HG02623 (cell line): ENCODE data around the gene EPS15.

Experiments
- ATAC-seq: cut with Tn5 transposase; IDR thresholded peaks from one replicate; pipeline ENCODE4 v1.9.1; 2021; ENCODE audit warnings: moderate library complexity; ENCODE audit not compliant: unreplicated experiment

EPS15 gene

DNA sequence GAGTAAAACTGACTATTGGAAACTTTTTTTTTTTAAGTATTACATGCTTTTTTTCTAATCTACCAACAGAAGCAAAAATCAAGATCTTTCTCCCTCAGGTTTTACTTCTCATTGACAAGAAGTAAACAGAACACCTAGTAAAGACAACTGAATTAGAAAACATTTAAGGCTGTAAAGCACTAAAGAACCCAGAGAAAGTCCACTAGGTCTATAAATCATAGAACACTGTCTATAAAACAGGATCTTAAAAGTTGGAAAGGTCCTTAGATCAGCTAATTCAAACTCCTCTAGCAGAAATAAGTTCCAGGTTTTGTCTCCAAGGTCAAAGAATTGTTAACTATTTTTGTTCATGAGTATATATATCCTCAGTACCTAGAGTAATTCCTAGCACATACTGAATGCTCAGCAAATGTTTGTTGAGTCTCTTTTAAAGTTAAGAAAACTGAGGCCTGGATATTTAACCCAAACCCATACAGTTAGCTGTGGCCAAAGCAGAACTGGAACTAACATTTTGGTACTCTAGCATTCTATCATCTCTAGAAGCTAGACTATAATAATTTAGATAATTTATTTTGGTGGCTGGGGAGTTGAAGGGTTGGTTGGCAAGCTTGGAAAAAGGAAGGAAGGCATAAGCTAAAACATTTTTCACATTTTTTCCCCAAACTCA is 3.0 kb downstream of the EPS15 start:
- ATAC-seq, result no peak

DNA sequence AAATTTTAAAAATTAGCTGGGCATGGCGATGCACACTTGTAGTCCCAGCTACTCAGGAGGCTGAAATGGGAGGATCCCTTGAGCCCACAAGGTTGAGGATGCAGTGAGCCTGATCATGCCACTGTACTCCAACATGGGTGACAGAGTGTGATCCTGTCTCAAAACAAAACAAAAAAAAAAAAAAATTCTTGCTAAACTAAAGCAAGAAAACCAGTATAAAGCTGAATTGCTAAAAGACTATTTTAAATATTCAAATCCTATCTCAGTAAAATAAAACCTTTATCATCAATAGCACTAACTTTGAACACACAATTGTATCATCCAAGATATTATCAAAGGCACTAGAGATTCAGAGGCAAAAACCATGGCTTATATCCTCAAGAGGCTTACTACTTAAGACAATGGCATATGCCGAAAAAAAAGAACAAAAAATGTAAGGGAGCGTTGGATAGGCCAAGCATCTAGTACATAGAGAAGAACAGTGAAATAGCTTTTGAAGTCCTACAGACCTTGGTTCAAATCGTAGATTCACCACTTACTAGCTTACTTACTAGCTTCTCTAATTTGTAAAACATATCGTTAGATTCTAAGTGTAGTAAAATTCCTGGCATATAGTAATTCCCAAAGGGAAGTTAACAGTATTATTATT is 3.6 kb downstream of the EPS15 start:
- no peak for ATAC-seq

DNA sequence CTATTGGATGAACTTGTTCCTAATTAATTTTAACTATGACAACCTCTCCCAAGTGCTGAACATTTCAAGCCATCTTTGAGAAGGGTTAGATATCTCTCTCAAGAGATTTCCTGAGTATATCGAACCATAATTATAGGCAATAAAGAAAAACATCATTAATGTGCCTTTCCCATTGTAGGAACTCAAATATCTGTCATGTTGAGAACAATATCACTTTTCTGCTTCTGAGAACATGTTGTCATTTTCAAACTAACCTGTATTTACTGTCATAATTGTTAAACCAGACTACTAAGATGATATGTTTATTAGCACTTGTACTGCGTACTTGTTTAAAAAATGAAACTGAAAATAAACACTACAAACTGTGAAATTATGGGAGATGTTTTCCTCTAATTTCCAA is 4.3 kb downstream of the EPS15 start:
- no peak for ATAC-seq

GRCh38 chr1:51512606-51513005 is 6.5 kb downstream of the EPS15 start:
- no peak for ATAC-seq

DNA sequence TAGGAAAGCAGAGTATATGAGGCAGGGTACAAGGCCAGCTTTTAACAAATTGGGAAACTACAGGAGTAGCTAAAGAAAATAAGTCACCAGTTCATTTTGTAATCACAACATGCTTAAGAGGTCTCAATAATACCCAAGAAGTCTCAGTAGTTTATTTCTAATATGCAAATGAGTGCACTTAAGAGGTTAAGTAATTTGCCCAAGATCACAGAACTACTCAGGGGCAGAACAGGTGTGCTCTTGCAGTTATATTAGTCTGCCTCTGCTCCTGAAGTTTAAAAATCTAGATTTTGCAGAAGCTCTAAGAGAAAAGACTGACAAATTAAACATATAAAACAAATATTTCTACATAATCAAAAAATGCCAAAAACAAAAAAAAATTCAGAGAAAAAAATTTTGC is 6.9 kb downstream of the EPS15 start:
- ATAC-seq, result no peak

DNA sequence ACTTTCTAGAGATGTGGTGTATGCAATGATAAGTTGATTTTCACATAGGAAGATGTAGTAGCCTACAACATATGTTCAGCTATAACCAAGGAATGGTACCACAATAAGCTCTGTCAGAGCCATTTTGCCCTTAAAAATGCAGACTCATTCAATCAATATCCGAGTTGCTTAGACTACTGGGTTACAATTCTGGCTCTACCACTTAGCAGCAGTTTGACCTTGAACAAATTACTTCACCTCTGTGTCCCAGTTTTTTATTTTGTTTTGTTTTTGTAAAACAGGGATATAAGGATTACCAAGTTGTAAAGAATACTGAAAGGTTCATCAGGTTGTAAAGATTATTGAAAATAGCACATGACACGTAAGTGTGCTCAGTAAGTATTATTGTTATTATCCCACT is 9.3 kb downstream of the EPS15 start:
- no peak for ATAC-seq

DNA sequence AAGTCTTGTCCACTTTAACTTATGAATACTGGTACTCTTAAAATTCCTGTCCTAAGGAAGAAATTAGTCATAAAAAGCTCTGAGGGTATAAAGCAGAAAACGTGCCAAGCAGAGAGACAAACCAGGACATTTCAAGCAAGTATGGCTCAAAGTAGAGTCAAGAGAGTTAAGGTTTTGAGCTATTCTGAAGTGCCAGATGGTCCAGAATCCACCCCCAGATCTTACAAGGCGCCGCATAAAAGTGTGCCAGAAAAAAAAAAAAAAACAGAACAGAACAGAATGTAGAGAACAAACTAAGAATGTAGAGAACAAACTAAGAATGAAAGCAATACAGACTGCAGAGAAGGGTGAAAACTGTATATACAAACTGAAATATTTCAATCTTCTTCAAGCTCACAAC is 12.5 kb downstream of the EPS15 start:
- ATAC-seq, result peak; percentile 40

DNA sequence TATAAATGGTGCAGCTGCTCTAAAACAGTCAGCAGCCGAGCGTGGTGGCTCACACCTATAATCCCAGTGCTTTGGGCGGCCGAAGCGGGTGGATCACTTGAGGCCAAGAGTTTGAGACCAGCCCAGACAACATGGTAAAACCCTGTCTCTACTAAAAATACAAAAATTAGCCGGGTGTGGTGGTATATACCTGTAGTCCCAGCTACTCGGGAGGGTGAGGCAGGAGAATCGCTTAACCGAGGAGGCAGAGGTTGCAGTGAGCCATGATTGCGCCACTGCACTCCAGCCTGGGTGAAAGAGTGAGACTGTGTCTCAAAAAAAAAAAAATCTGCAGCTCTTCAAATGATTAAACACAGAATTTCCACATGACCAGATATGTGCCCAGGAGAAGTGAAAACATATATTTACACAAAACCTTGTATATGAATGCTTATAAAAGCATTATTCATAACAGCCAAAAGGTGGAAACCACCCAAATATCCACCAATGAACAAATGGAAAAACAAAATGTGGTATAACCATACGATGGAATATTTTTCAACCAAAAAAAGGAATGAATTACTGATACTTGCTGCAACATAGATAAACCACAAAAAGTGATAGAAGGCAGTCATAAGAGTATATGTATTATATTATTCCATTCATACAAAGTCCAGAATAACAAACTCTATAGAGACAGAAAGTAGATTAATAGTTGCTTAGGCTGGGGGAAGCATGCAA is 14.1 kb downstream of the EPS15 start:
- no peak for ATAC-seq

DNA sequence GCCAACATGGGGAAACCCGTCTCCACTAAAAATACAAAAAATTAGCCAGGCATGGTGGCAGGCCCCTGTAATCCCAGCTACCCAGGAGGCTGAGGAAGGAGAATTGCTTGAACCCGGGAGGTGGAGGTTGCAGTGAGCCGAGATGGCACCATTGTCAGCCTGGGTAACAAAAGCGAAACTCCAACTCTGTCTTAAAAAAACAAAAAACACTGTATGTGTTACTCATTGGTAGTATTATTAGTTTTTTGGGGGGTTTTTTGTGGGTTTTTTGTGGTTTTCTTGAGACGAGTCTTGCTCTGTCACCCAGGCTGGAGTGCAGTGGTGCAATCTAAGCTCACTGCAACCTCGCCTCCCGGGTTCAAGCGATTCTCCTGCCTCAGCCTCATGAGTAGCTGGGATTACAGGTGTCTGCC is 17.8 kb downstream of the EPS15 start:
- peak; percentile 68 for ATAC-seq

DNA sequence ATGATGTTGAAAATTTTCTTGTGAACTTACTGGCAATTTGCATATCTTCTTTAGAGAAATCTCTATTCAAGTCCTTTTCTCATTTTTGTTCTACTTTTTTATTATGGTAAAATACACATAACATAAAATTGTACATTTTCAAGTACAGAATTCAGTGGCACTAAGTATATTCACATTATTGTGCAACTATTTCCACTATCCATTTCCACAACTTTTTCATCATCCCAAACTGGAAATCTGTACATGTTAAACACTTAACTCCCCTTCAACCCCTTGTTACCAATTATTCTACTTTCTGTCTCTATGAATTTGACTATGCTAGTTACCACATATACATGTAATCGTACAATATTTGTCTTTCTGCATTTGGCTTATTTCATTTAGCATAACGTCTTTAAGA is 19.4 kb downstream of the EPS15 start:
- no peak for ATAC-seq

GRCh38 chr1:51498924-51499323 is 20.1 kb downstream of the EPS15 start:
- no peak for ATAC-seq

GRCh38 chr1:51497340-51497739 is 21.7 kb downstream of the EPS15 start:
- no peak for ATAC-seq

GRCh38 chr1:51494138-51494830 is 24.8 kb downstream of the EPS15 start:
- no peak for ATAC-seq

DNA sequence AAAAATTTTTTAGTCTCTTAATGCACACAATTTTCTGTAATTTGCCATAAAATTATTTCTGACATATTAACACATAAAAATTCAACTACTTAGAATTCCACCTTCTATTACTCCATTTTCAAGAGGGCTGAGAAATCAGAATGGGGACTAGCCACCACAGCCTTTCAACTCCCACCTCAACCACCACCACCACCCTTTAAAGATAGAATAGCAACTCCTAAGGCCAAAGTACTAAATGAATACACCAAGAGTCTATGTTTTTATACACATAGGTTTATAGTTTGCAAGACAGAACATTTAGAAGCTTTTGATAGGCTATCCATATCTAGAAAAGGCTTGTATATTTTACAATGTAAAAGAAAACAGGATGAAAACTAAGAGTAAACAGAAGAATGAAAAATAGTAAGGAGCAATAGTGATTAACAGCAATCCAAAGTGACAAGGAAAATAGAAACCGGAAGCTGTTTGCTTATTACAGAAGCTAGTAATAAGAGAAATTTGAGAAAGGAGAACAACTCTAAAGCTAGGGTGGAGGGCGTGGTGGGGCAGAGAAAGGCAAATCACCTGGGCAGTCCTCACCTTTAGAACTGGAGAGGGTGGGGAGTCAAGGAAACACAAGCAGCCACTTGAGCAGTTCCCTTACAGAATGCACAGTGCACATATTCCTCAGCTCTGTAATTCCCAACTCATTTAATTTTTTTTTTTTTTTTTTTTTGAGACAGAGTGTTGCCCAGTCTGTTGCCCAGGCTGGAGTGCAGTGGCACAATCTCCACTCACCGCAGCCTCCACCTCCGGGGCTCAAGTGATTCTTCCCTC is 27.7 kb downstream of the EPS15 start:
- ATAC-seq, result no peak

GRCh38 chr1:51489472-51489871 is 29.6 kb downstream of the EPS15 start:
- no peak for ATAC-seq

- ATAC-seq, result no peak
Observed at GRCh38 chr1:51488372-51489050, 30.6 kb downstream of the EPS15 start.

DNA sequence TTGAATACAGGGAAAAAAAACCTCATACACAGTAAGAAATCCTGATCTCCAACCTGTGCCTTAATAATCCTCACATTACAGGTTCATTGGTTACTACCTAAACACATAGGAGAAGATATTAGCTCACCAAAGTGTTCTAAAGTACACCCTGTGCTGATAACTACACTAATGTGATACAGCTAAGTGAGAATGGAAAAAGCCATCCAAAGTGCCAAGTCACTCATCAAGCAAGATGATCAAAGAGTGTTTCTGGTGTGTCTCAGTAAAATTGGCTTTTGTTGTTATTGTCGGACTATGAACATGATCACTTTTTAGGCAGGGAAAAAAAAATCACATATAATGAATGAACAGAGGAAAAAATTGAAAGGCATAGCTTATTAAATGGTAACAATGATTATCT is 31.4 kb downstream of the EPS15 start:
- no peak for ATAC-seq

- no peak for ATAC-seq
Observed at GRCh38 chr1:51484591-51484990, 34.5 kb downstream of the EPS15 start.

- ATAC-seq, result no peak
Observed at GRCh38 chr1:51482881-51483280, 36.2 kb downstream of the EPS15 start.
